Karpas-422 (cell line): Measurements from ENCODE around the gene ZNF630. TPM values are rescaled to one million over a fixed set of nuclear protein-coding genes. Genes with fewer than 3 reads are reported as not detected.

Experiments used
- total RNA-seq: library from RNA; depleted of rRNA; stranded (reverse); fragments of >200 nt; shearing (Covaris generic); gene quantifications from 2 replicates; pipeline ENCODE4 v1.2.3, GENCODE V29; 2014; ENCODE audit warnings: low replicate concordance; rRNA removed

ZNF630 gene
- total RNA-seq, 1 experiment from 2014 or later: 3.7 TPM

Other genes starting within 250 kb of the ZNF630 start
- gene ZNF81, start 234.7 kb downstream of the ZNF630 start, total RNA-seq: 6.1 and 12.3 TPM in 2 replicates
- 4.8 and 6.4 TPM in 2 replicates for gene ZNF182, start 67.7 kb downstream of the ZNF630 start, total RNA-seq
- not detected in 2 replicates for gene SPACA5, start 64.7 kb downstream of the ZNF630 start, total RNA-seq
- not detected in 2 replicates for gene SPACA5B, start 59.0 kb upstream of the ZNF630 start, total RNA-seq
- not detected in 2 replicates for gene SSX5, start 125.2 kb upstream of the ZNF630 start, total RNA-seq
- not detected in 2 replicates for gene SSX1, start 183.8 kb upstream of the ZNF630 start, total RNA-seq